Vagina (tissue), 2 donors: ENCODE measurements around the gene MIGA2.

Experiments used
- CTCF ChIP-seq, 3 experiments: fragments of 450-650 bp in 2 of 3; fragments of 200-600 bp in 1 of 3; sonication (generic) in 1 of 3; IDR thresholded peaks; one replicate each; pipeline ENCODE4 v1.5.1; 2017 to 2019; ENCODE audit warnings: antibody characterized with exemption in 3 of 3, mild to moderate bottlenecking in 2 of 3, moderate library complexity in 2 of 3
- POLR2AphosphoS5 ChIP-seq, 2 donors: sonication (generic); formaldehyde crosslinking; IDR thresholded peaks; one replicate each; pipeline ENCODE4 v1.9.0; 2017; ENCODE audit warnings: antibody characterized with exemption in 2 of 2, mild to moderate bottlenecking in 2 of 2, low read depth in 1 of 2; ENCODE audit not compliant: insufficient read depth in 1 of 2

DNA sequence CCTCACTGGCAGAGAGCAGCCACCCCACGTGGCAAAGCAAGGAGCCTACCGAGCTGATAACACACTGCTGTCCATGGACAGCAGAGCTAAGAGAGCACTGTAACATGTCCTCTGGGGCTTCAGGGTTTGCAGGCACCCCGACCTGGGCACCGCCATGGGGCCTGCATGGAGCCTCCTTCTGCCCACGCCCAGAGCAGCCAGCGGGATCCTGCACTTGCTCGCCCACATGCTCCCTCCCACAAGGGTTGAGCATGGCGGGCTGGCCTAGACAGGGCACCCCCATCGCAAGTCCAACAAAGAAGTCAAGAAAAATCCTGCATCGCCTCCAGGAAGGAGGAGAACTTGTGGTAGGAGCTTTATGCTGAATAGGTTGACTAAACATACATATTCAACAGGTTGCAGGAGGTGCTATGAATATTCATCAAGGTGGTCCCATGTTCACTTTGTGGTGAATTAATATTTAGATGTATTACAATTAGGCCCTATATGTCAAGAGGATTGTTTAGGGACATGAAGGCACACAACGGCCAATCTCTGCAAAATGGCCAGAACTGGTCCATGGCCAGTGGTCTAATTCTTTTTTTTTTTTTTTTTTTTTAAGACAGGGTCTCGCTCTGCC lies 3.8 kb upstream of the MIGA2 start:
- TF ChIP-seq POLR2AphosphoS5 (IDR thresholded peaks at IDR 0.05; ENCODE audit: insufficient read depth in 1 of 2, low read depth in 1 of 2) (no peak), CTCF (IDR thresholded peaks at IDR 0.05) (no peak)
